ENCODE data around the gene SCO2.
"Not testable (repeated sequence)": the region's sequence is repeated elsewhere in the genome, so short reads cannot be mapped to it uniquely, and the experiment has no call there.

SCO2 gene

DNA sequence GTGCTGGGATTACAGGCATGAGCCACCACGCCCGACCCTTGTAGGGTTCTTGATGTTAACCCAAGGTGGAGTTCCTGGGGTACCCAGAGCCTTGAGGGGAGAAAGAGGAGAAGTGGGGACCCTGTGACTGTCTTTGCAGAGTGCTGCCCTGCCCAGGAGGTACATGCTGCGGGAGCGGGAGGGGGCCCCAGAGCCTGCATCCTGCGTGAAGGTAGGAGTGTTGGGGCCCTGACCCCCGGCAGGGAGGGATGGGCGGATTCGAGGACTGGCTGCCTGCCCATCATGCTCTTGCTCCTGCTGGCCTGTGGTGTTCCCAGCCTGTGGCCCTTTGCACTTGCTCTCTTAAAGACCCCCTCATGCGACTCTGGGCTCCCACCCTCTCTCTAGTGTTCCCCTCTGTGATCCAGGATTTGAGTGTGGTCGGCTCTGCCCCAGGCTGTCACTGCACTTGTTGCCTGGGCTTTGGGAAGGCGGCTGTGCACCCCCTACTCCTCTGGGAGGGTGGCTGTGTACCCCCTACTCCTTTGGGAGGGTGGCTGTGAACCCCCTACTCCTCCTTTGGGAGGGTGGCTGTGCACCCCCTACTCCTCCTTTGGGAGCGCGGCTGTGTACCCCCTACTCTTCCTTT lies 4.5 kb downstream of the SCO2 start:
- no peak for DNase-seq (ENCODE audit: low read depth in 2 of 2)

DNA sequence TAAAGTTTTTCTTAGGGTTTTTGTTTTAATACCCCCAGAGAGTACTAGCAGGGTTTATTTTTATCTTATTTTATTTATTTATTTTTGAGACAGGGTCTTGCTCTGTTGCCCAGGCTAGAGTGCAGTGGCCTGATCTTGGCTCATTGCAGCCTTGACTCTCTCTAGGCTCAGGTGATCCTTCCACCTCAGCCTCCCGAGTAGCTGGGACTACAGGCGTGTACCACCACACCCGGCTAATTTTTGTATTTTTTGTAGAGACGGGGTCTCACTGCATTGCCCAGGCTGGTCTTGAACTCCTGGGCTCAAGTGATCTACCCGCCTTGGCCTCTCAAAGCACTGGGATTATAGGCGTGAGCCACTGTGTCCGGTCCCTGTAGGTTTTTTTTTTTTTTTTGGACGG lies 5.2 kb downstream of the SCO2 start:
- DNase-seq (ENCODE audit: low read depth in 2 of 2), result not testable (repeated sequence)

DNA sequence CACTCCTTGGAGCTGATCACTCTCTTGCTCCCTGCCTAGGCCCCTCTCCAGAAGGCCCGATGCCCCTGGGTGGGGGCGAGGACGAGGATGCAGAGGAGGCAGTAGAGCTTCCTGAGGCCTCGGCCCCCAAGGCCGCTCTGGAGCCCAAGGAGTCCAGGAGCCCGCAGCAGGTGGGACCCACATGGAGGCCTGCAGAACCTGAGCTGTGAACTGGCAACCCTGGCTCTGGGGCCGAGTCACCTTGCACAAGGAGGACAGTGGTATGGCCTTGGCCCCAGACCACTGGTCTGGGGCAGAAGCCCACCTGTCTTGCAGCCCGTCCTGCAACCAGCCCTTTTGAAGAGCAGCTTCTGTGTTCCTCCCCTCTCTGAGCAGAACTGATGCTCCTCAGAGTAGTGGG lies 6.2 kb downstream of the SCO2 start:
- no peak for DNase-seq (ENCODE audit: low read depth in 2 of 2)

DNA sequence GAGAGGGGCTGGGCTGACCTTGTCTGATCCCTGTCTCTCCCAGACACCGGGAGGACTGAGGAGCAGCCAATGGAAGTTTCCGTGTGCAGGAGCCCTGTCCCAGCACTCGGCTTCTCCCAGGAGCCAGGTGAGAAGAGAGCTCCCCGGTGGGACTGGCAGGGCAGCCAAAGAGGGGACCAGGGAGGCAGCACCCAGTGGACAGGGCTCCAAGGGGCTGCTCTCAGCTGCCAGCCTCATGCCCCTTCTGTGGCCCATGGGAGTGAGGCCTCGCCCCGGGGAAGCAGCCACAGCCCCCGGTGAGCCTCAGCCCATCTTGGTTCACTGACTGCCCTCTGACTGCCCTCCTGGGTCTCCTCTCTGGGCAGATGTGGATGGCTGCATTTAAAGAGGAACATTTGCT lies 6.8 kb downstream of the SCO2 start:
- no peak for DNase-seq (ENCODE audit: low read depth in 2 of 2)

DNA sequence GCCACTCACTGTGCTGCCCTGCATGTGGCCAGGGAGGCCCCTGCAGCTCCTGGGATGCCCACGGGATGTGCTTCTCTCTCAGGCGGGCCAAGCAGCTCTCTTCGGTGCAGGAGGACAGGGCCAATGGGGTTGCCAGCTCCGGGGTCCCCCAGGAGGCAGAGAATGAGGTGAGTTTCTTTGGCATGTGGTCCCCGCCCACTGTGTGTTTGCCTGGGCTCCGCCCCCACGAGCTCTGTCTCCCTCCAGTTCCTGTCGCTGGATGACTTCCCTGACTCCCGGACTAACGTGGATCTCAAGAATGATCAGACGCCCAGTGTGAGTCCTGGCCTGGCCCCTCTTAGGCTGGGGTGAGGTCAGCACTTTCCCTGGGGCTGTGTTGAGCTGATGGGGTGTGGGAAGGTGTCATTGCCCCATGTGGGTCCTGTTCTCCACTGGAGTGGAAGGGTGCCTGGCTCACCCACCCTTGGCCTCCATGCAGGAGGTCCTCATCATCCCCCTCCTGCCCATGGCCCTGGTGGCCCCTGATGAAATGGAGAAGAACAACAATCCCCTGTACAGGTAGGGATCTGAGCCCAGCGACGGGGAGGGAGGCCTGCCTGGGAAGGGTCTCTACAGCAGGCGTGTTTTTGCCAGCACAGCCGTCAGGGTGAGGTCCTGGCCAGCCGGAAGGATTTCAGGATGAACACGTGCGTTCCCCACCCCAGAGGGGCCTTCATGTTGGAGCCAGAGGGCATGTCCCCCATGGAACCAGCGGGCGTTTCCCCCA lies 7.7 kb downstream of the SCO2 start:
- no peak for DNase-seq (ENCODE audit: low read depth in 2 of 2)

DNA sequence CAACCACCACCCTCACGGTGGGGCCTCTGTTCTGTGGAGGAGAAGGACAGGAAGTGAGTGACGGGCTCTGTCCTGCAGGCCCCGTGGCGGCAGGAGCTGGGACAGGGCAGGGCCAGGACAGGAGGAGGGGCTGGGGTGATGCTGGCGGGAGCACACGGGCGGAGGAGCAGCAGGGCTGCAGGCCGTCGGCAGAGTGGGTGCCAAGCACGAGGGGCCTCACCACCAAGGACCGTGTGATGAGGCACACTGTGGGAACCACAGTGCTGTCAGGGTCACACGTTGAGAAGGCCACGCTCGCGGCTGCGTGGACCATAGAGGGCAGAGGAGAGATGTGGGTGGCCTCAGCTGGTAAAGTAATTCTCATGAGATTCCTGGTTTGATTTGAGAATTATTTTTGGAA lies 8.5 kb downstream of the SCO2 start:
- no peak for DNase-seq (ENCODE audit: low read depth in 2 of 2)

DNA sequence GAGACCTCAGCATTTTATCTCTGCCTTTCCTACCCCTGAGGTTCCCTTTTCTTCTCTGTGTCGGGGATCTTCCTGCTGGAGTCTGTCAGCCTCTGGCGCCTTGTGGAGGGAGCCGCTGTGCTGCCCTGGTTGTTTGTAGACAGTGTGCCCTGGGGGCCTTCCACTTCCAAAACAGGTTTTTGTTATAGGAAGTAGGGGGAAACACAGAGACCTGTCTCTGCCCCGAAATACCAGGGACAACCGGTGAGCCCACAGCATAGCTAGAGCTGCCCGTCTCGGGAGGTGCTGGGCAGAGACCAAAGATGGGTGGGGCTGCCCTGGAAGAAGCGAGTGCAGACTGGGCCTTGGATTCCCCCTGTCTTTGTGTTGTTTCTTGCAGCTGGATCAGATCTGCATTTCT lies 9.3 kb downstream of the SCO2 start:
- no peak for DNase-seq (ENCODE audit: low read depth in 2 of 2)

DNA sequence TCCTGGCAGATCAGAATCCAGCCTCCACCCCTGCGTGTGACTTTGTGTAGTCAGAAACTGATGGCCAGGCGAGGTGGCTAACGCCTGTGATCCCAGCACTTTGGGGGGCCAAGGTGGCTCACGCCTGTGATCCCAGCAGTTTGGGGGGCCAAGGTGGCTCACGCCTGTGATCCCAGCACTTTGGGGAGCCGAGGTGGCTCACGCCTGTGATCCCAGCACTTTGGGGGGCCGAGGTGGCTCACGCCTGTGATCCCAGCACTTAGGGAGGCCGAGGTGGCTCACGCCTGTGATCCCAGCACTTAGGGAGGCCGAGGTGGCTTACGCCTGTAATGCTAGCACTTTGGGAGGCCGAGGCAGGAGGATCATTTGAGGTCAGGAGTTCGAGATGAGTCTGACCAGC lies 12.2 kb downstream of the SCO2 start:
- DNase-seq (ENCODE audit: low read depth in 2 of 2), result no peak

DNA sequence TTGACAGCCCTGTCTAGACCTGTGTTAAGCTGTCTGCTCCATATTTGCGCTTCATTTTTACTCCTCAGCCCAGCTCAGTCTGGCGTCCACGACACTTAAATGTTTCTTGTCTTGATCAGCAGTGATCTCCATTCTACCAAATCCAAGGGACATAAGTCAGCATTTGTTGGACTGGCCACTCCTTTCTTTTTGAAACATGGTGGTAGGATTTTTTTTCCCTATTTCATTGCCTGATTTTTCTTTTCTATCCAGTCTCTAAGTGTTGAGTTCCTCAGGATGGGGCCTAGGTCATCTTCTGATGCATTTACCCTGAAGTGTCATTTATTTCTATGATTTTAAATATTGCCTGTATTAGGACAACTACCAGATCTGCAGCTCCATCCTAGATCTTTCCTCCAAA lies 16.5 kb downstream of the SCO2 start:
- DNase-seq (ENCODE audit: low read depth in 2 of 2), result no peak

DNA sequence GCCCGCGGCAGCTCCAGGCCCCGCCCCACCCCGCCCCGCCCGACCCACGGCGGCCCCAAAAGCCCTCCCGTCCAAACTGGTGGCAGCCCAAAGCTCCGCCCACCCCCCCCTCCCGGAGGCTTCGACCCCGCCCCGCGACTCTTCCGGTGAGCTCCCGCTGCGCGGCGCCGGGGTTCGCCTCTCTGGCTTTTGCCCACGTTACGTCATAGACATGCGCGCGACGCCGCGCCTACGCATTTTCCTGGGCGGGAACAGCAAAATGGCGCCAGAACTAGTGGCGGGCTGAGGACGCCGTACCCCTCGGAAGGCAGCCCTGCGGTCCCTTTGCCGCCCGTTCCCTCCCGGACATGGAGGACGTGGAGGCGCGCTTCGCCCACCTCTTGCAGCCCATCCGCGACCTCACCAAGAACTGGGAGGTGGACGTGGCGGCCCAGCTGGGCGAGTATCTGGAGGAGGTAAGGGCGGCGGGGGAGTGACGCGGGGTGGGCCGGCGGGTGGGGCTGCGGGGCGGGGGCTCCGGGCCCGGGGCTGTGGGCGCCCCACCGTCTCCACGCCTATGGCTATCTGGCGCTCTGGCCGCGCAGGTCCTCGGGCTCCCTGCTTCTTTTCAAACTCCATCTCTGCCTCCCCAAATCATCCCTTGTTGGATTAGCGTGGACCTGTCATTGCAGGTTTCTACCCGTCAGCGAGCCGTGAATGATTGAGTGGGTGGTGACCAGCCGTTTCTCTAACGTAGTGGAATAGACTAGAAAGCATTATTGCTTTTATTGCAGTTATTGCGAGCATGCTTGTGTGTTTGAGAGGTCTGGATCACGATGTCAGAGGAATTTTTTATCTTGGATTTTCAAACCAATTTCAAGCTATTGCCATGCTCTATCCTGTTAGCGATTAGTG lies 17.2 kb downstream of the SCO2 start, which contains the start of gene NCAPH2:
NCAPH2 (plus strand) TSS at position 234 of the 894 bp plus-strand sequence; CDS start at position 348, 114 bp downstream.
- peak; percentile 94 to 97 for DNase-seq (ENCODE audit: low read depth in 2 of 2)

DNA sequence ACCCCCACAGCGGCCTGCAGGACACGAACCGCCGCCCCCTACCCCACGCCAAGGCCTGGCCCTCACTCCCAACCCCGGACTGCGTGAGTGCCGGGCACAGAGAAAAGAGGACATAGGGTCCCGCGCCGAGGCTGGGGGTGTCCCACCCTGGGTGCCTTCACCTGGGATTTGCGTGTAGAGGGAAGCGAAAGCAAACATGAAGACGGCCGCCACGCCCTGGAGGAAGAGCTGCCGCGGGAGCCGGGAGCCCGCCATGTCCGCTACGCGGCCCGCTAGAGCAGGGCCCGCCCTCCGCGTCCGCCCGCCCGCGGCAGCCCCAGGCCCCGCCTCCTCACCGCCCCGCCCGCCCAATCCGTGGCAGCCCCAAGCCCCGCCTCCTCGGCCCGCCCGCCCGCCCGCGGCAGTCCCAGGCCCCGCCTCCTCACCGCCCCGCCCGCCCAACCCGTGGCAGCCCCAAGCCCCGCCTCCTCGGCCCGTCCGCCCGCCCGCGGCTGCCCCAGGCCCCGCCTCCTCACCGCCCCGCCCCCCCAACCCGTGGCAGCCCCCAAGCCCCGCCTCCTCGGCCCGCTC lies 17.9 kb downstream of the SCO2 start, which contains the start of gene LMF2:
LMF2 (minus strand) TSS at position 282 of the 570 bp plus-strand sequence; CDS start at position 255, 27 bp downstream.
- DNase-seq (ENCODE audit: low read depth in 2 of 2), result peak; percentile 89 to 90

DNA sequence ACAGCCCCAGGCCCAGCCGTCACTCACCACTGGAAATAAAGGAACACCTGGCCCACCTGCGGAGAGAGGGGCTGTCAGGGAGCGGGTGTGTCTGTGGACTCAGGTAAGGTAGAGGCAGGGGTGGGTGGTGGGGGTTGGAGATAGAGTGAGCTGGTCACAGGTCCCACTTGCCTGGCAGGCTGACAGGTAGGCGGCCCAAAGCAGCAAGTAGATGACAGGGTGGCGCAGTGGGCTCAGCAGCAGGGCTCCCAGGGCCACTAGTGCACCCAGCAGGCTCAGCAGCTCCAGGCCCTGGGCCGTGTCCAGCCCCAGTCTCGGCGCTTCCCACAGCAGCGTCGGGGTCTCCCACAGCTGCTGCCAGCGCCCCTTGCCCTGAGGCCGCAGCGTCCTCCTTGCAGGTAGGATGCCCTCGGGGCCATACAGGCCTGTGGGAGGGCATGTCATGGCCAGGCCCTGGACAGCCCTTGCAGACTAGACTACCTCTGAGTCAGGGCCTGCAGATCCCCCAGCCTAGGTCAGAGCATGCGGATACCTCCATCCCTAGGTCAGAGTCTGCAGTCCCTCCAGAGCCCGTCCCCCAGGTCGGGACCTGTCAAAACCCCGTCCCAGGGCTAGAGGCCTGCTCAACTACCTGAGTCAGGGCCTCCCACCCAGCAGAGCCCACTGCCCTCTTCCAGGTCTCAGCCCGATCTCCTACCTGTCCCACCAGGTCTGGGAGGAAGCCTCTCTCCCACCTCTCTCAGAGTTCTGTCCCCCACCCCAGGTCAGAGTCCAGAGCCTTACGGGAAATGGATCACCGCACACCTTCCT lies 18.6 kb downstream of the SCO2 start:
- DNase-seq (ENCODE audit: low read depth in 2 of 2), result no peak

DNA sequence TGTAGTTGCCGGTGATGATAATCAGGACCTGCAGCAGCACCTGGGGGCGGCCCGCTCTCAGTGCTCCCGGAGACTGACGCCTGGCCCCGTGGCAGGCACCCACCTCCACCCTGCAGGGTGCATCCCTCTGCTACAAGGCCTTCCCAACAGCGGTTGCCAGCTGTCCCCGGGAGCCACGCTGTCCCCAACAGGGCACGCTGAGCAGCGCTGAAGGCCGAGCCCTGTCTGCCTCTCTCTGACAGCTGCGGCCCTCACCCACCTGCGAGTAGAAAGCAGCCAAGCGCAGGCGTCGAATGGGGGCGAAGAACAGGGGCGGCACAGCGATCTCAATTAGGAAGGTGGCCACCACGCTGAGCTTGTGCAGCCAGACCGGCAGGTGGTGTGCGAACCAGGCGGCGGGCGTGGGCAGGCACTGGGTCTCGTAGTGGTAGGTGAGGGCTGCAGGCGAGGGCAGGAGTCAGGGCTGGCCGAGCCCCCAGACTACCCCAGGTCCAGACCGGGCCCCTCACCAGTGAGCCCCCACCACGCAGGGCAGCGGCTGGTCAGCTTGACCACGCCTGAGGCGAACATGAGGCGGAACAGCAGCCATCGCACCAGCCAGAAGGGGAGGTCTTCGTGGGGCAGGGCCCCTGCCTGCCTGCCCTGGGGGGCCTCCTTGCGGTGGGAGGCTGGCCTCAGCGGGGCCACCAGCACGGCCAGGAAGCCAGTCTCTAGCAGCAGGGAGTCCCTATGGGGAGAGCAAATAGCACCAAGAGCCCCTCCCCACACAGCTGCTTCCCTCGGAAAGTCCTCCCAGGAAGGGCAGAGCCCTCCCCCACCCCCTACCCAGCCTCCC lies 19.4 kb downstream of the SCO2 start:
- no peak for DNase-seq (ENCODE audit: low read depth in 2 of 2)

DNA sequence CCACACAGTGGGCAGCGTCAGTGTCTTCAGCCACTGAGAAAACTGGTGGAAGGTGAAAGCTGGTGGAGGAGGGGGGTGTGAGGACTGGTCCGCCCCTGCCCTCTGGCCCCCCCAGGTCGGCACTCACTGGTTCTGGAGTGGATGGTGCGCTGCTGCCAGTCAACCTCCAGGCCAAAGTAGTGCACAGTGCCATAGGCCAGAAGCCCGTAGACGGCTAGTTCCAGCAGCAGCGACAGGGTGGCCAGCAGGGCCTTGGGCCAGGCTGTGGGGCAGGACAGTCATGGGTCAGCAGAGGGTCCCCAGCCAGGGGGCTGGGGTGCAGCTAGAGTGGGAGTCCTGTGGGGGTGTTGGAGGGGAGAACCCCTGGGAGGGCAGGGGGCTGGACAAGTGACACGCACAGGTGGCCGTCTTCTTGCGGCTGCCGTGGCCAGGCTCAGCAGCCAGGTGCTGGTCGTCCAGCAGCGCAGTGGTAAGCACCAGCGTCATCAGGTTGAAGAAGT lies 20.1 kb downstream of the SCO2 start:
- no peak for DNase-seq (ENCODE audit: low read depth in 2 of 2)

DNA sequence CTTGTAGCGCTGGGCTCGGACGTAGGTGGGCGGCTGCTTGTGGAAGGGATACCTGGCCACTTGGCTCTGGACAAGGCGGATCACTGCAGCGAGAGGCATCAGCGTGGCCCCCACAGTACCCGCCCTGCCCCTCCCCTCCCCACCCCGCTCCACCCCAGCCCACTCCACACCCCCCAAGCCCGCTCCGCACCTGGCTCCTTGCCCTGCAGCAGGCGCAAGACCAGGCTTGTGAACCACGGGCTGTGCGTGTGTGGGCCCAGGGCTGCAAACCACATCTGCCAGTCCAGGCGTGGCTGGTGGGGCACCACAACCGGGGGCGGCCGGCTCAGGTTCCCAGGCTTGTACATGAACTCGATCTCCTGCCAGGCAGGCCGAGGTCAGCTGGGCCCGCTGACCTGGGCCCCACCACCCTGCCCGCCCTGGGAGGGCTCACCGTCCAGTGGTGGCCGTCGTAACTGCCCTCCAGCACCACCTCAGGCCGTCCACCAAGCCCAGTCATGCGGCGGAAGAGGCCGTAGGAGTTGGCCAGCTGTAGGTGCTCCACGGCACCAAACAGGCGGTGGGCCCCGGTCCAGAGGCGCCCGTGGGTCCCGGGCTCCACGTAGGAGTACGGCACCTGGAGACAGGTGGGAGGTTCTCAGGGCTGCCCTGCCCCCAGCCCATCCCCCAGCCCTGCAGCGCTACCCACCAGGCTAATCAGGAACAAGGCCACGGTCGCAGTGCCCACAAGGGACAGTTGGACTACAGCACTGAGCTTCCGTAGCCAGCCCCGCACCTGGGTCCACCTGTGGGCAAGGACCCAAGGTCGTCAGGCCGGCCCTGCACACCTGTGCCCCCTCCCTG lies 20.8 kb downstream of the SCO2 start:
- DNase-seq (ENCODE audit: low read depth in 2 of 2), result no peak

DNA sequence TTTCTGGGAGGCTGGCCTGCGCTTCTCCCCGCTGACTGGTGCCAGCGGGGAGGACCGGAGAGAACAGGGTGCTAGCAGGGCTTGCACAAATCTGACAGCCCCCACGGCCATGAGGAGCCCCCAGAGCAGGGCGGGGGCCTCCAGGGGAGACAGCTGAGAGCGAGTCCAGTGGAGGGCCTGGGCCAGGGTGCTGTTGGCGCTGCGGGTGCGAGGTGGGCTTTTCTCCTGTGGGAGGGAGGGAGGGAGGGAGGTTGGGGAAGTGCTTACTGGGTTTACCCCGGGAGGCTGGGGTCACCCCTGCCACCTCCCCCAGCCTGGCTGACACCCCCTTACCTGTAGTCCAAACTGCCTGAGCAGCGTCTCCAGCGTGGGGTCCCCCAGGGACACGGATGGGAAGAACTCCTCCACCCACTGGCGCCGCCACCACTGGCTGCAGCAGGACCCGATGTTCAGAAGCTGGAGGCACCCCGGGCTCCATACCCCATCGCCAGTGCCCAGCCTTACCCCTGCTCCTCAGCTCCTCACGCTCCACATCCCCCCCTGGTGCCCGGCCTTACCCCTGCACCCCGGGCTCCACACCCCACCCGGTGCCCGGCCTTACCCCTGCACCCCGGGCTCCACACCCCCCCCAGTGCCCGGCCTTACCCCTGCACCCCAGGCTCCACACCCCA lies 21.8 kb downstream of the SCO2 start:
- no peak for DNase-seq (ENCODE audit: low read depth in 2 of 2)

DNA sequence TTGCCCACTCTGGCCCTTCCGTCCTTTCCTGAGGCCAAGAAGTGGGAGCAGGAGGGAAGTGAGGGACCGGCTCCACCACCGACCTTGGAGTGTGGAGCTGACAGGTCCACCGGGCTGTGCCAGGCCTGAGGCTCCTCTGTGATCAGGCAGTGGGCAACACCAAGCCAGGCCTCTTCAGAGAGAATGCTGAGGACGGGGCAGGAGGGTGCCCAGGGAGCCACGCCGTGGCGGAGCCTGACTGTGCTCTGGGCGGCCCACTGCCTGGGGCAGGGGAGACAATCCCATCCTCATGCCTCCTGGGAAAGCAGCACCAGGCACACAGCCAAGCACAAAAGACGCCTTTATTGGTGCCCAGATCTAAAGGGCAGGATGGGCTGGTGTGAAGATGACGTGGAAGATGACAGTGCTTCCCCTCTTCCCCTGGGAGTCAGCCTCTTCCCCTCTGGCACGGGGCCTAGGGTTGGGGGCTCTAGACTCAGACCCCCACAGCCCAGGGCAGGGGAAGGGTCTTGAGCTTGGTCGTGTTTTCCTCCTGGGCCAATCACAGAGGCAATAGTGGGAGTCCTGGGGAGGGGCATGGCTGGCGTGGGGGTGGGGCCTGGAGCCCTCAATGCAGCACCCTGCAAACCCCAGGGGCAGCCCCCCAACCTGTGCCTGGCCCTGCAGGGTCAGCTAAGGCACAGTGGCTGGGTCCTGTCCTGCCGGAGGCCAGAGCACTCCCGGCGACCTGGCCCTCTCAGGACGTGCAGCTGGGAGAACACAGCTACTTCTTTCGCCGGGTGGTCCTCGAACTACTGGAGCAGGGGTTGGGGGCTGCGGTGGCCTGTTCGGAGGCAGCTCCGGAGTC lies 22.5 kb downstream of the SCO2 start:
- DNase-seq (ENCODE audit: low read depth in 2 of 2), result no peak

DNA sequence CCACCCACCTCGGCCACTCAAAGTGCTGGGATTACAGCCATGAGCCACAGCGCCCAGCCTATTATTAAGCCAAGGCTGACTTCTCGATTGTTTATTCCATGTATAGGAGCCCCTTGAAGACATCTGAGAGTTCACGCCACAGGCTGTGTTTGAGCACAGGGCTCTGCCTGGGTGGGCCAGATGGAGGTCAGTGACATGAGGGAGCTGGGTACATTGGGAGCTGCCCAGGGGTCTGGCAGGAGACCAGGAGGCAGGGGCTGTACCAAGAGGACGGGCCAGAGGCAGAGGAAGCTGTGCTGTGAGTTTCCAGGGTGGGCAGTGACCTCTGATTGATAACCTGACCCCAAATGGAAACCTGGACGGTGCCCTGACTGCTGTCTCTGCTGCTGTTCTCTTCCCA lies 23.3 kb downstream of the SCO2 start:
- DNase-seq (ENCODE audit: low read depth in 2 of 2), result no peak

Data from stimulated activated CD8-positive, alpha-beta memory T cell treated with anti-CD3 and anti-CD28 coated beads, Interleukin-15, amount 100 ng/mL, for 48 hours (primary cell).